ENCODE results near the gene CPNE9. TPM values are rescaled to one million over a fixed set of nuclear protein-coding genes. Genes with fewer than 3 reads are reported as not detected.

The CPNE9 gene
- total RNA-seq, 1 experiment from 2014 or later, result not detected

DNA sequence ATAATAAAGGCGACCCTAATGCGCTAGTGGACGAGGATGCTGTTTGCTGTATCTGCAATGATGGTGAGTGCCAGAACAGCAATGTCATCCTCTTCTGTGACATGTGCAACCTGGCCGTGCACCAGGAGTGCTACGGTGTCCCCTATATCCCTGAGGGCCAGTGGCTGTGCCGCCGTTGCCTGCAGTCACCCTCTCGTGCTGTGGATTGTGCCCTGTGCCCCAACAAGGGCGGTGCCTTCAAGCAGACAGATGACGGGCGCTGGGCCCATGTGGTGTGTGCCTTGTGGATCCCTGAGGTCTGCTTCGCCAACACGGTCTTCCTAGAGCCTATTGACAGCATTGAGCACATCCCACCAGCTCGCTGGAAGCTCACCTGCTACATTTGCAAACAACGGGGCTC lies 35.5 kb downstream of the CPNE9 start:
- ChIA-PET CTCF (no interaction called here), POLR2A (no interaction called here)
- intact Hi-C loops (cut with micrococcal nuclease; ENCODE audit: unreplicated experiment), result loop anchor here (10.0 kb wide), 1 partner anchor 384 kb away; no protein-coding TSS in a partner anchor
- Mint-ChIP-seq H3K4me3 (ENCODE audit: unreplicated experiment) (no peak overlapping the region), H3K36me3 (ENCODE audit: insufficient read depth, unreplicated experiment) (peaks cover 46% of the 10 kb centered on the region), H3K27ac (ENCODE audit: unreplicated experiment) (no peak overlapping the region), H3K27me3 (ENCODE audit: insufficient read depth, unreplicated experiment) (no peaks in the 10 kb centered on the region), H3K4me1 (ENCODE audit: low read depth, unreplicated experiment) (no peaks in the 10 kb centered on the region), H3K9me3 (ENCODE audit: unreplicated experiment) (no peaks in the 10 kb centered on the region)
- BruUV-seq (replicated peaks), result no TSS peak
- H3K36me3 ChIP-seq (ENCODE audit: control insufficient read depth, insufficient read depth, low read length), result peaks cover 10% of the 10 kb centered on the region
- H3K27me3 ChIP-seq (replicated peaks; ENCODE audit: control insufficient read depth, insufficient read depth, low read length), result no peaks in the 10 kb centered on the region
- TF ChIP-seq, protein P1, sequence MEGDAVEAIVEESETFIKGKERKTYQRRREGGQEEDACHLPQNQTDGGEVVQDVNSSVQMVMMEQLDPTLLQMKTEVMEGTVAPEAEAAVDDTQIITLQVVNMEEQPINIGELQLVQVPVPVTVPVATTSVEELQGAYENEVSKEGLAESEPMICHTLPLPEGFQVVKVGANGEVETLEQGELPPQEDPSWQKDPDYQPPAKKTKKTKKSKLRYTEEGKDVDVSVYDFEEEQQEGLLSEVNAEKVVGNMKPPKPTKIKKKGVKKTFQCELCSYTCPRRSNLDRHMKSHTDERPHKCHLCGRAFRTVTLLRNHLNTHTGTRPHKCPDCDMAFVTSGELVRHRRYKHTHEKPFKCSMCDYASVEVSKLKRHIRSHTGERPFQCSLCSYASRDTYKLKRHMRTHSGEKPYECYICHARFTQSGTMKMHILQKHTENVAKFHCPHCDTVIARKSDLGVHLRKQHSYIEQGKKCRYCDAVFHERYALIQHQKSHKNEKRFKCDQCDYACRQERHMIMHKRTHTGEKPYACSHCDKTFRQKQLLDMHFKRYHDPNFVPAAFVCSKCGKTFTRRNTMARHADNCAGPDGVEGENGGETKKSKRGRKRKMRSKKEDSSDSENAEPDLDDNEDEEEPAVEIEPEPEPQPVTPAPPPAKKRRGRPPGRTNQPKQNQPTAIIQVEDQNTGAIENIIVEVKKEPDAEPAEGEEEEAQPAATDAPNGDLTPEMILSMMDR (IDR thresholded peaks at IDR 0.05; ENCODE audit: insufficient read depth in 1 of 2, low read depth in 1 of 2, low read length in 1 of 2, severe bottlenecking in 1 of 2, unreplicated experiment in 1 of 2), result no peak
- no peak overlapping the region for H3K4me3 ChIP-seq (ENCODE audit: low read depth, low read length)
- no peaks in the 10 kb centered on the region for H3K9me3 ChIP-seq
- H3K4me1 ChIP-seq, result no peaks in the 10 kb centered on the region
- DNase-seq, result no peak

DNA sequence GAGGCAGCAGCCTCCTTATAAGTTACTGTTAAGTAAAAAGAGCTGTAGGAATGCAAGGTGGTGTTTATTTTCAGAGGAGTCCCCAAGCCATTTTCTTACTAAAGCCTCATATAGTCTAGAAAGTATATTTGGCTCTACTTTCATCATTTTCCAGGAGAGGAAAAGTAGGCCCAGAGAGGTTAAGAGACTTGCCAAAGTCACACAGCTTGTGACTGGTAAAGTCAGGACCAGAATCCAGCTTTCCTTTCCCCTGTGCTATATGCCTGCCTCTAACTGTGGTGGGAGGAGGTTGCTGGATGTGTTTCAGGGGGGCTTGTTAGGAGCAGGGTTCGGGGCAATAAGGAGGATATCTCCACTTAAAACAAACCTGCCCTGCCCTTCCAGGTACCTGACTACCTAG lies 38.9 kb downstream of the CPNE9 start:
- H3K27me3 ChIP-seq (replicated peaks; ENCODE audit: control insufficient read depth, insufficient read depth, low read length), result no peaks in the 10 kb centered on the region
- TF ChIP-seq, protein P1 (IDR thresholded peaks at IDR 0.05; ENCODE audit: insufficient read depth in 1 of 2, low read depth in 1 of 2, low read length in 1 of 2, severe bottlenecking in 1 of 2, unreplicated experiment in 1 of 2), result no peak
- peaks cover 11% of the 10 kb centered on the region for H3K36me3 ChIP-seq (ENCODE audit: control insufficient read depth, insufficient read depth, low read length)
- intact Hi-C loops (cut with micrococcal nuclease; ENCODE audit: unreplicated experiment), result no loop called here
- BruUV-seq (replicated peaks), result no TSS peak
- Mint-ChIP-seq H3K4me1 (ENCODE audit: low read depth, unreplicated experiment) (no peaks in the 10 kb centered on the region), H3K27ac (ENCODE audit: unreplicated experiment) (no peak overlapping the region), H3K9me3 (ENCODE audit: unreplicated experiment) (no peaks in the 10 kb centered on the region), H3K36me3 (ENCODE audit: insufficient read depth, unreplicated experiment) (peaks cover 35% of the 10 kb centered on the region), H3K4me3 (ENCODE audit: unreplicated experiment) (no peak overlapping the region), H3K27me3 (ENCODE audit: insufficient read depth, unreplicated experiment) (no peaks in the 10 kb centered on the region)
- H3K4me1 ChIP-seq, result no peaks in the 10 kb centered on the region
- no peaks in the 10 kb centered on the region for H3K9me3 ChIP-seq
- DNase-seq, result no peak
- POLR2A ChIA-PET, result no interaction called here
- no peak overlapping the region for H3K4me3 ChIP-seq (ENCODE audit: low read depth, low read length)
- CTCF ChIA-PET, result no interaction called here

GRCh38 chr3:9743548-9743947 lies 39.9 kb downstream of the CPNE9 start:
- H3K36me3 Mint-ChIP-seq (ENCODE audit: insufficient read depth, unreplicated experiment), result peaks cover 35% of the 10 kb centered on the region
- H3K9me3 Mint-ChIP-seq (ENCODE audit: unreplicated experiment), result no peaks in the 10 kb centered on the region
- Histone ChIP-seq H3K9me3 (no peaks in the 10 kb centered on the region), H3K4me1 (0 out of 2 replicates have a peak, but pooled peaks cover 3% of the 10 kb centered on the region), H3K36me3 (ENCODE audit: control insufficient read depth, insufficient read depth, low read length) (peaks cover 11% of the 10 kb centered on the region), H3K27me3 (replicated peaks; ENCODE audit: control insufficient read depth, insufficient read depth, low read length) (no peaks in the 10 kb centered on the region), H3K4me3 (ENCODE audit: low read depth, low read length) (no peak overlapping the region)
- intact Hi-C loops (cut with micrococcal nuclease; ENCODE audit: unreplicated experiment), result no loop called here
- TF ChIP-seq, protein P1 (IDR thresholded peaks at IDR 0.05; ENCODE audit: insufficient read depth in 1 of 2, low read depth in 1 of 2, low read length in 1 of 2, severe bottlenecking in 1 of 2, unreplicated experiment in 1 of 2), result no peak
- H3K27me3 Mint-ChIP-seq (ENCODE audit: insufficient read depth, unreplicated experiment), result no peaks in the 10 kb centered on the region
- ChIA-PET CTCF (no interaction called here), POLR2A (no interaction called here)
- no TSS peak for BruUV-seq (replicated peaks)
- H3K27ac Mint-ChIP-seq (ENCODE audit: unreplicated experiment), result no peak overlapping the region
- H3K4me1 Mint-ChIP-seq (ENCODE audit: low read depth, unreplicated experiment), result no peaks in the 10 kb centered on the region
- no peak overlapping the region for H3K4me3 Mint-ChIP-seq (ENCODE audit: unreplicated experiment)
- DNase-seq, result no peak
